HG03175 (cell line): ENCODE measurements around the gene MAPKAP1.
"Not testable (repeated sequence)": the region's sequence is repeated elsewhere in the genome, so short reads cannot be mapped to it uniquely, and the experiment has no call there.

Experiments
- ATAC-seq: cut with Tn5 transposase; IDR thresholded peaks from one replicate; pipeline ENCODE4 v1.9.1; 2021; ENCODE audit warnings: mild to moderate bottlenecking, moderate library complexity; ENCODE audit not compliant: unreplicated experiment

The MAPKAP1 gene

GRCh38 chr9:125400232-125400631 is 306.8 kb downstream of the MAPKAP1 start:
- ATAC-seq: not testable (repeated sequence)

DNA sequence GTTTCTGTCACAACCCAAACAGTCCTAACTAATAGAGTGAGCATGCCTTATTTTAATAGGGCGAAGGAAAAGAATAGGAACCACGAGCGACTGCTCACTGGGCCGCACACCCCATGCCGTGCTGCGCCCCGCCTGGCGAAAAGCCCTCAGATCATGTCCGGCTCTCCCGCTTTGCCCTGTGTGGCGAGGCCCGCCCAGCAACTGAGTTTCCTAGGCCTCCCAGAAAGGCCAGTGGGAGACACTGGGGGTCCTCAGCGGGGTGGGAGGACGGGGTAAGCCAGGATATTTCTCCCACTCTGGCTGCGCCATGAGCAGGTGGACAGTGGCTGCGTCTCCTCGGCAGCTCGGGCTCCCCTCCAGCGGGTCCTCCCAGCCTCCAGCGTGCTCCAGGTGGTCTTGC is 307.3 kb downstream of the MAPKAP1 start:
- ATAC-seq: no peak

DNA sequence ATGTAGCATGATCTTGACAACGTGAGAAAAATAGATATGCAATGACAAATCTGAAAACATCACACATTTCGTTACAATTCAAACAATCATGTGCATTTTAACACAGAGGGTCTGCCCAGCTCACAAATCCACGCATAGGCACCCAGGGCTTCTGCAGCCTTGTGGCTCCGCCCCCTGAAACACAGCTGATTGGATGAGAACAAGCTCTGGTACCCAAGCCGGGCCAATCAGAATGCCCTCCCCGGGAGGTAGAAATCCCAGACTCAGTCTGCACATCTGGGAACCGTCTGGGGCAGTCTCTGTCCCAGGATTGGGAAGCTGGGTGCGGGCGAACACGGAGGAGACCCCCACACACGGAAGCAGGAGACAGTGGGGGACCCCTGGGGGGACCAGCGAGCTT is 307.8 kb downstream of the MAPKAP1 start:
- ATAC-seq: no peak

DNA sequence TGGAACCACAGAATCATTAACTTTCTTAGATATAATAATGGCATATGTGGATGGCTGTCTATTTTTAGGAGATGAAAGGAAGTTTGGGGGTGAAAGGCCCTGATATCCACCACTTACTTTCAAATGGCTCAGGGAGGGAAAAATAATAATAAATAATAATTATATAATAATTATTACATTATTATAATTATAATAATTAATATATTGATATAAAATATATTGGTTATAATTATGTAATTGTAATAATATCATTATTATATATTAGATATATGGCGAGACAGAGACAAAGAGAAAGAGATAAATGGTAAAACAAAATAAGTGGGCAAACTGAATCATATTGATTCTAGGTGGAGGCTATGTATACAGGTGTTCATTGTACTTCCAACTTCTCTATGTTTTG is 308.8 kb downstream of the MAPKAP1 start:
- no peak for ATAC-seq

- ATAC-seq: no peak
These were observed 309.3 kb downstream of the MAPKAP1 start for GRCh38 chr9:125397736-125398135.

- no peak for ATAC-seq
These were observed 310.2 kb downstream of the MAPKAP1 start for GRCh38 chr9:125396799-125397198.

GRCh38 chr9:125393426-125393825 is 313.6 kb downstream of the MAPKAP1 start:
- no peak for ATAC-seq

GRCh38 chr9:125391704-125392103 is 315.3 kb downstream of the MAPKAP1 start:
- no peak for ATAC-seq

- no peak for ATAC-seq
These were observed 318.0 kb downstream of the MAPKAP1 start for GRCh38 chr9:125388978-125389377.

DNA sequence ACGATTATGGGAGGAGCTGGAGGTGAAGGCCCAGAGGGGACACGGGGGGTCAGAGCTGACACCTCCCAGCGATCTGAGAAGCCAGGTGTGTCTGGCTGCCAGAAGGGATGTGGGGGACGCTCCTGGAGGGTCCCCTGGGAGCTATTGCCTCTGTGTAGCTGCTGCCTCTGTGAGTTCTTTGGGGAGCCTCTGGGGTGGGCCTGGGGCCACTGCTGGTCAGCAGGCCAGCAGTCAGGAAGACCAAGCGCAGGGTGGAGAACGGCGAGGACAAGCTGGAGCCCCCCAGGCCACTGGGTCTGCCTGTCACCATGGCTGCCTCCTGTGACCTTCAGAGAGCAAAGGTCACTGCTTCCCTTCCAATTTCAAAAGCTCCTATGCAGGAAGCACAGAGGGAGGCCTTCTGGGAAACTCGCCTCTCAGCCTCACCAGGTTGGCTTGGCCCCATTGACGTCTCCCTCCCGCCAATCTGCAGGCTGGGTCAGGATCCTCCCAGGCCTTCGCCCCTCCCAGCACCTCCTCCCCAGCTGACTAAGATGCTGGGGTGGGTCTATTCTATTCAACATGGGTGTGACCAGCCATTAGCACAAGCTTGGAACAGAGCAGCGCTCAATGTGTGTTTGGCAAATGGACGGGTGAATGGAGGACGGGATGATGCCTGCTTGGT is 319.0 kb downstream of the MAPKAP1 start:
- ATAC-seq: no peak
